ENCODE data around the gene OR13J1. TPM values are rescaled to one million over a fixed set of nuclear protein-coding genes. Genes with fewer than 3 reads are reported as not detected.

OR13J1 gene
- total and polyA plus RNA-seq, 2 donors from 2014 or later, result not detected

DNA sequence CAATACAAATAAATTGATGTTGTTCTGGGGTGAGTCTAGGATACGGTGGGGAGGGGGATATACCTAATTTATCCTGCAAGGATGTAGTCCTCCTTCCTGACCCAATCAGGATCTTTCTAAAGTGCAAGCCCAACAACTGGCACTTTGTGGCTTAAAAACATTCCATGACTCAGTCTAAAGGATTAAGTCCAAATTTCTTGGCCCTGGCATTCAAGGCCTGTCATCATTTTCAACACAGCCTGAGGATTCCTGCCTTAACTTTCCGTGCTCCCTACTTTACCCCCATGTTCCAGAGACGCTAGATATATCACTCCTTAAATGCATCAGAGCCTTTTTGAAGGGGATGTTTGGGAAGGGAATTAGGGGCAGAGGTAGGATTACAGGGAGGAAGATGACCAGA lies 42.7 kb downstream of the OR13J1 start:
- FAIRE-seq (no peak), DNase-seq (no peak)
- Histone ChIP-seq H3K27me3 (ENCODE audit: control insufficient read depth, insufficient read depth, low read length) (no peaks in the 10 kb centered on the region), H3K4me1 (ENCODE audit: control insufficient read depth in 2 of 3, insufficient read depth in 2 of 3, low read depth in 1 of 3, low read length in 3 of 3) (peaks cover 0 to 17% (median 11%) of the 10 kb centered on the region in 3 donors), H3K4me3 (ENCODE audit: low read length in 3 of 3) (no peak overlapping the region), H3K27ac (ENCODE audit: low read depth in 2 of 2, low read length in 2 of 2) (no peak overlapping the region), H3K9ac (ENCODE audit: low read length in 3 of 3) (no peak overlapping the region), H3K9me3 (ENCODE audit: control insufficient read depth in 2 of 3, insufficient read depth in 1 of 3, low read length in 3 of 3) (no peaks in the 10 kb centered on the region), H3K36me3 (ENCODE audit: control insufficient read depth in 2 of 3, insufficient read depth in 3 of 3, low read length in 3 of 3) (no peaks in the 10 kb centered on the region)
- intact Hi-C loops (cut with DNase I), result no loop called here
- TF ChIP-seq, protein P1, sequence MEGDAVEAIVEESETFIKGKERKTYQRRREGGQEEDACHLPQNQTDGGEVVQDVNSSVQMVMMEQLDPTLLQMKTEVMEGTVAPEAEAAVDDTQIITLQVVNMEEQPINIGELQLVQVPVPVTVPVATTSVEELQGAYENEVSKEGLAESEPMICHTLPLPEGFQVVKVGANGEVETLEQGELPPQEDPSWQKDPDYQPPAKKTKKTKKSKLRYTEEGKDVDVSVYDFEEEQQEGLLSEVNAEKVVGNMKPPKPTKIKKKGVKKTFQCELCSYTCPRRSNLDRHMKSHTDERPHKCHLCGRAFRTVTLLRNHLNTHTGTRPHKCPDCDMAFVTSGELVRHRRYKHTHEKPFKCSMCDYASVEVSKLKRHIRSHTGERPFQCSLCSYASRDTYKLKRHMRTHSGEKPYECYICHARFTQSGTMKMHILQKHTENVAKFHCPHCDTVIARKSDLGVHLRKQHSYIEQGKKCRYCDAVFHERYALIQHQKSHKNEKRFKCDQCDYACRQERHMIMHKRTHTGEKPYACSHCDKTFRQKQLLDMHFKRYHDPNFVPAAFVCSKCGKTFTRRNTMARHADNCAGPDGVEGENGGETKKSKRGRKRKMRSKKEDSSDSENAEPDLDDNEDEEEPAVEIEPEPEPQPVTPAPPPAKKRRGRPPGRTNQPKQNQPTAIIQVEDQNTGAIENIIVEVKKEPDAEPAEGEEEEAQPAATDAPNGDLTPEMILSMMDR (IDR thresholded peaks at IDR 0.05; ENCODE audit: borderline replicate concordance, extremely low read depth, insufficient read depth), result no peak

DNA sequence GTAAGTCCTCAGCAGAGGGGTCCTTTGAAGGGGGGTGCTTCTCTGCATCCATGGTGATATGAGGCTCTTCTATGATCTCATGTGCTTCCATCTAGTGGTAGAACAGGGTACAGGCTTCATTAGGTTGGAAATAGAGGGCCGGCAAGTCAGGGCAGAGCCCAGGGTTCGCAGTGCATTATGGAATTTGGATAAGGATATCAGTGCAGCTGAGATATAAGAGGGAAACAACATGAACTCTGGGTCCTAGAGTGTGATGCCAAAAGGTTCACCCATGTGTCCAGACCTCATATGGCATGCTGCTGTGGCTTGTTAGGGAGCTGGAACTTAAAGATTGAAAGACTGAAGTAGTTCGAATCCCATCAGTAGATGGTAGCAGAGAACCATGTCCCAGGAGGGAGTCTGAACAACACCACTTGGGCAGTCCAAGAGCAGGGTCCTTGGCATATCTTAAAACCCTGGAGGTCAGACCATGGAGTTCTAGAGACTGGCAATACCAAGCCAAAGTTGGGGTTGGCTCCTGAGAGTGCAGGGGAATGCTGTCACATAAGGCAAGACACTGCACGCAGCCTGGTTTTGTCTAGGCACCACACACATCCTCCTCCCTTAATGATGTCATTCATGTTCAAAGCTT lies 44.0 kb downstream of the OR13J1 start:
- FAIRE-seq (no peak), DNase-seq (peak in 2 of 5 donors; percentile 67 to 79)
- Histone ChIP-seq H3K9ac (ENCODE audit: low read length in 3 of 3) (no peak overlapping the region), H3K4me3 (ENCODE audit: low read length in 3 of 3) (no peak overlapping the region), H3K36me3 (ENCODE audit: control insufficient read depth in 2 of 3, insufficient read depth in 3 of 3, low read length in 3 of 3) (no peaks in the 10 kb centered on the region), H3K9me3 (ENCODE audit: control insufficient read depth in 2 of 3, insufficient read depth in 1 of 3, low read length in 3 of 3) (no peaks in the 10 kb centered on the region), H3K4me1 (ENCODE audit: control insufficient read depth in 2 of 3, insufficient read depth in 2 of 3, low read depth in 1 of 3, low read length in 3 of 3) (peaks cover 0 to 16% (median 11%) of the 10 kb centered on the region in 3 donors), H3K27me3 (ENCODE audit: control insufficient read depth, insufficient read depth, low read length) (no peaks in the 10 kb centered on the region), H3K27ac (ENCODE audit: low read depth in 2 of 2, low read length in 2 of 2) (no peak overlapping the region)
- intact Hi-C loops (cut with DNase I), result no loop called here
- TF ChIP-seq, protein P1 (IDR thresholded peaks at IDR 0.05; ENCODE audit: borderline replicate concordance, extremely low read depth, insufficient read depth), result peak; percentile 66

DNA sequence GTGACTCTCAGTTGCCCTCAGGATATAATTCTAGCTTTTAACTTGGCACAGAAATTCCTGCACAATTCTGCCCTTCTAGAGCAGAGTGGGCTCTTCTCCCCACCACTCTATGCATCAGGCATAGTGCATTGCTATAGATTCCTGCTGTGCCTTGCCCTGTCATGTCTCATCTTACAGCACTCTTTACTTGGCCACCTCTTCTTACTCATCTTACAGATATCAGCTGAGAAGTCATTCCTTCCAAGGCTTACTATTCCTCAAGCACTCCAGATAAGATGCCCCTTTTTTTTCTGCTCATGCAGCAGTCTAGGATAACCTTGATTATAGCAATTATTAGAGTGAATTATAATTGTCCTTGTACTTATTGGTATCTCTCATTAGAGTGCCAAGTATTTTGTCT lies 47.3 kb downstream of the OR13J1 start:
- DNase-seq, result no peak
- Histone ChIP-seq H3K27ac (ENCODE audit: low read depth in 2 of 2, low read length in 2 of 2) (no peak overlapping the region), H3K27me3 (ENCODE audit: control insufficient read depth, insufficient read depth, low read length) (no peaks in the 10 kb centered on the region), H3K9me3 (ENCODE audit: control insufficient read depth in 2 of 3, insufficient read depth in 1 of 3, low read length in 3 of 3) (no peaks in the 10 kb centered on the region), H3K4me3 (ENCODE audit: low read length in 3 of 3) (no peak overlapping the region), H3K36me3 (ENCODE audit: control insufficient read depth in 2 of 3, insufficient read depth in 3 of 3, low read length in 3 of 3) (no peaks in the 10 kb centered on the region), H3K4me1 (ENCODE audit: control insufficient read depth in 2 of 3, insufficient read depth in 2 of 3, low read depth in 1 of 3, low read length in 3 of 3) (no peaks in the 10 kb centered on the region), H3K9ac (ENCODE audit: low read length in 3 of 3) (no peak overlapping the region)
- no peak for FAIRE-seq
- TF ChIP-seq, protein P1 (IDR thresholded peaks at IDR 0.05; ENCODE audit: borderline replicate concordance, extremely low read depth, insufficient read depth), result no peak
- intact Hi-C loops (cut with DNase I), result no loop called here

DNA sequence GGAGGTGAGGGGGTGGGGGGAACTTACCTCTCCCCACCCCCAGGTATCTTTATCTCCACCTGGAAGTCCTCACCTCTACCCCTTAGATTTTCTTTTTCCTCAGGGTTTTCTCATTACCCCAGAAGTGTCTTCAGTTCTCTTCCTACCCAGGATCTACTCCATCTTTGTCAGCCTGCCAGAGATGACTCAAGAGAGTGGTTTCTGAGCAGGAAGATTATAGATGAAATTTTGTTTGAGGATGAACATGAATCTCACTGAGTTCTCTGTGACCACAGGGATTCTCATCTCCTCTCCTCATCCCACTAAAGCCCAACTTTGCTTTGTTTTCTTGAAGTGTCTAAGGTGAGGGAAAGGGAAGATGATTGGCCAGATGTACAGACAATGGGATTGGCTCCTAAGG lies 50.1 kb downstream of the OR13J1 start:
- Histone ChIP-seq H3K4me1 (ENCODE audit: control insufficient read depth in 2 of 3, insufficient read depth in 2 of 3, low read depth in 1 of 3, low read length in 3 of 3) (no peaks in the 10 kb centered on the region), H3K9ac (ENCODE audit: low read length in 3 of 3) (no peak overlapping the region), H3K36me3 (ENCODE audit: control insufficient read depth in 2 of 3, insufficient read depth in 3 of 3, low read length in 3 of 3) (no peaks in the 10 kb centered on the region), H3K4me3 (ENCODE audit: low read length in 3 of 3) (no peak overlapping the region), H3K9me3 (ENCODE audit: control insufficient read depth in 2 of 3, insufficient read depth in 1 of 3, low read length in 3 of 3) (no peaks in the 10 kb centered on the region), H3K27ac (ENCODE audit: low read depth in 2 of 2, low read length in 2 of 2) (no peak overlapping the region), H3K27me3 (ENCODE audit: control insufficient read depth, insufficient read depth, low read length) (no peaks in the 10 kb centered on the region)
- DNase-seq (no peak), FAIRE-seq (no peak)
- TF ChIP-seq, protein P1 (IDR thresholded peaks at IDR 0.05; ENCODE audit: borderline replicate concordance, extremely low read depth, insufficient read depth), result no peak
- intact Hi-C loops (cut with DNase I), result no loop called here
